ENCODE measurements around the gene WBP2. TPM values are rescaled to one million over a fixed set of nuclear protein-coding genes. Genes with fewer than 3 reads are reported as not detected.

The WBP2 gene
- total and polyA plus RNA-seq, 2 of the 13 experiments (the other 11 are each of a cell fraction or from before 2014, with no cell fraction given): 29.2 to 29.5 TPM

- TF ChIP-seq KIAA2018 (CRISPR knock-in tag; IDR thresholded peaks at IDR 0.05; ENCODE audit: borderline replicate concordance) (no peak), TCF12 (IDR thresholded peaks at IDR 0.05) (no peak), TCF12 (CRISPR knock-in tag; IDR thresholded peaks at IDR 0.05) (no peak), ZNF343 (CRISPR knock-in tag; IDR thresholded peaks at IDR 0.05) (no peak), ZNF841 (CRISPR knock-in tag; IDR thresholded peaks at IDR 0.05; ENCODE audit: borderline replicate concordance) (no peak), HMGXB4 (CRISPR knock-in tag; IDR thresholded peaks at IDR 0.05; ENCODE audit: borderline replicate concordance in 1 of 2, low read depth in 1 of 2) (peak; percentile 43 to 69; a peak in 3 of 4 replicates), JUN (CRISPR knock-in tag; IDR thresholded peaks at IDR 0.05) (no peak), MED13 (CRISPR knock-in tag; IDR thresholded peaks at IDR 0.05) (no peak), TRIM22 (IDR thresholded peaks at IDR 0.05) (no peak), FLYWCH1 (CRISPR knock-in tag; IDR thresholded peaks at IDR 0.05) (no peak), STAG1 (CRISPR knock-in tag; IDR thresholded peaks at IDR 0.05) (peak; percentile 41), IRF9 (CRISPR knock-in tag; IDR thresholded peaks at IDR 0.05; ENCODE audit: borderline replicate concordance) (0 out of 2 replicates have a peak, but pooled peaks have one; percentile 6), SNAPC5 (CRISPR knock-in tag; IDR thresholded peaks at IDR 0.05; ENCODE audit: borderline replicate concordance) (no peak), SKI (IDR thresholded peaks at IDR 0.05; ENCODE audit: partially characterized antibody) (no peak), ZNF644 (CRISPR knock-in tag; IDR thresholded peaks at IDR 0.05; ENCODE audit: low read depth) (no peak; the same call in 1 of the 2 replicates), ZSCAN29 (CRISPR knock-in tag; conservative IDR thresholded peaks at IDR 0.05) (0 out of 2 replicates have a peak, but pooled peaks have one; percentile 42), ZNF674 (CRISPR knock-in tag; IDR thresholded peaks at IDR 0.05; ENCODE audit: low read depth) (no peak)
Observed at GRCh38 chr17:75848523-75849278, 6.4 kb downstream of the WBP2 start (continued).

All from HepG2 (cell line).